ENCODE results near the gene DGKI. TPM values are rescaled to one million over a fixed set of nuclear protein-coding genes. Genes with fewer than 3 reads are reported as not detected.

DGKI gene
- total RNA-seq, 4 donors from 2014 or later: 0.64 to 1.2 (median 1.00) TPM; not detected in 1

GRCh38 chr7:137891016-137891655 lies 44.4 kb upstream of the DGKI start:
- no peak overlapping the region for H3K4me3 ChIP-seq
- 68 to 85% methylated on average over 2 to 4 of the region's 4 CpGs for WGBS, 2 donors (ENCODE audit: low coverage in 1 of 2)
- in situ Hi-C loops (cut with MboI; ENCODE audit: low pct_ligation_motif_present in 1 of 4, low pct_unique_long_range_greater_than_20kb in 1 of 4, low sequenced_read_pairs in 3 of 4) (loop anchor here in 2 of 4 donors (10.0 kb wide), 1 partner anchor 236 kb away; no protein-coding TSS in a partner anchor), intact Hi-C loops (cut with DNase I; ENCODE audit: low total_unique reads) (no loop called here)
- TF ChIP-seq, protein P1, sequence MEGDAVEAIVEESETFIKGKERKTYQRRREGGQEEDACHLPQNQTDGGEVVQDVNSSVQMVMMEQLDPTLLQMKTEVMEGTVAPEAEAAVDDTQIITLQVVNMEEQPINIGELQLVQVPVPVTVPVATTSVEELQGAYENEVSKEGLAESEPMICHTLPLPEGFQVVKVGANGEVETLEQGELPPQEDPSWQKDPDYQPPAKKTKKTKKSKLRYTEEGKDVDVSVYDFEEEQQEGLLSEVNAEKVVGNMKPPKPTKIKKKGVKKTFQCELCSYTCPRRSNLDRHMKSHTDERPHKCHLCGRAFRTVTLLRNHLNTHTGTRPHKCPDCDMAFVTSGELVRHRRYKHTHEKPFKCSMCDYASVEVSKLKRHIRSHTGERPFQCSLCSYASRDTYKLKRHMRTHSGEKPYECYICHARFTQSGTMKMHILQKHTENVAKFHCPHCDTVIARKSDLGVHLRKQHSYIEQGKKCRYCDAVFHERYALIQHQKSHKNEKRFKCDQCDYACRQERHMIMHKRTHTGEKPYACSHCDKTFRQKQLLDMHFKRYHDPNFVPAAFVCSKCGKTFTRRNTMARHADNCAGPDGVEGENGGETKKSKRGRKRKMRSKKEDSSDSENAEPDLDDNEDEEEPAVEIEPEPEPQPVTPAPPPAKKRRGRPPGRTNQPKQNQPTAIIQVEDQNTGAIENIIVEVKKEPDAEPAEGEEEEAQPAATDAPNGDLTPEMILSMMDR (IDR thresholded peaks at IDR 0.05): no peak
- TF ChIP-seq POLR2A (IDR thresholded peaks at IDR 0.05) (no peak), POLR2AphosphoS5 (IDR thresholded peaks at IDR 0.05) (no peak), EP300 (IDR thresholded peaks at IDR 0.05; ENCODE audit: low read depth) (no peak)
- peak overlapping the region in 1 of 4 donors; percentile 28 for H3K27ac ChIP-seq
- no peaks in the 10 kb centered on the region for H3K9me3 ChIP-seq
- H3K4me1 ChIP-seq: peaks cover 0 to 14% (median 12%) of the 10 kb centered on the region in 4 donors
- H3K36me3 ChIP-seq: peaks cover 0 to 8% (median 1%) of the 10 kb centered on the region in 4 donors
- no peak for DNase-seq
- H3K27me3 ChIP-seq: no peaks in the 10 kb centered on the region

DNA sequence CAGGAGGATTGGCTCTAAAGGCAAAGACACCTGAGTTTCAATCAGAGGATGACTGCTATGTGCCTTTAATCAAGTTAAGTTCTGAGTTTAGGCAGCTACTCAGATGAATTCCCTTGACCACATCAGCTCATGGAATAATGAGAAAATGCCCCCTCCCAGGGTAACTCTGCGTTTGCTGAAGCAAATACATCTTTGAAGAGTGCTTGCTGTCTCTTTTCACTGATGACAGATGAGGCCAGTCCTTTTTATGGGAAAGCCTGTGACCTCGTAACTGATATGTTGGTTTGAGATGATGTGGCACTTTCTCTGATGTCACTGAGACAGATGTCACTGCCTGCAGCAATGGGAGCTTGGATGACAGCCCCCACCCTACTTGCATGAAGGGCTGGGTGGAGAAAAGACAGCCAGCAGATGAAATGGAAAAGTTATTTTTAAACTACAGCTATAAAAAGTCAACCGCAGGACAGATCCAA lies 43.7 kb upstream of the DGKI start:
- no peak for TF ChIP-seq POLR2A (IDR thresholded peaks at IDR 0.05)
- no peak for TF ChIP-seq POLR2AphosphoS5 (IDR thresholded peaks at IDR 0.05)
- TF ChIP-seq EP300 (IDR thresholded peaks at IDR 0.05; ENCODE audit: low read depth): no peak
- TF ChIP-seq, protein P1 (IDR thresholded peaks at IDR 0.05): no peak
- intact Hi-C loops (cut with DNase I; ENCODE audit: low total_unique reads): no loop called here
- peaks cover 0 to 8% (median 0%) of the 10 kb centered on the region in 4 donors for H3K36me3 ChIP-seq
- H3K27ac ChIP-seq: no peak overlapping the region
- DNase-seq: no peak
- no peaks in the 10 kb centered on the region for H3K27me3 ChIP-seq
- 44 to 75% methylated on average over 3 of the region's 3 CpGs for WGBS, 2 donors (ENCODE audit: low coverage in 1 of 2)
- in situ Hi-C loops (cut with MboI; ENCODE audit: low pct_ligation_motif_present in 1 of 4, low pct_unique_long_range_greater_than_20kb in 1 of 4, low sequenced_read_pairs in 3 of 4): loop anchor here in 2 of 4 donors (10.0 kb wide), 1 partner anchor 236 kb away; no protein-coding TSS in a partner anchor
- peaks cover 0 to 14% (median 12%) of the 10 kb centered on the region in 4 donors for H3K4me1 ChIP-seq
- no peak overlapping the region for H3K4me3 ChIP-seq
- H3K9me3 ChIP-seq: no peaks in the 10 kb centered on the region

GRCh38 chr7:137888241-137888640 lies 41.5 kb upstream of the DGKI start:
- no peaks in the 10 kb centered on the region for H3K27me3 ChIP-seq
- H3K36me3 ChIP-seq: peaks cover 0 to 20% (median 6%) of the 10 kb centered on the region in 4 donors
- peaks cover 0 to 14% (median 12%) of the 10 kb centered on the region in 4 donors for H3K4me1 ChIP-seq

GRCh38 chr7:137886746-137887145 lies 40.0 kb upstream of the DGKI start:
- 71% methylated on average over 2 of the region's 2 CpGs; no CpG with 5 or more reads in 1 of the 2 donors for WGBS, 2 donors (ENCODE audit: low coverage in 1 of 2)
- Histone ChIP-seq H3K9me3 (no peaks in the 10 kb centered on the region), H3K36me3 (peaks cover 0 to 30% (median 10%) of the 10 kb centered on the region in 4 donors), H3K27me3 (no peaks in the 10 kb centered on the region), H3K27ac (peak overlapping the region in 1 of 4 donors; percentile 41), H3K4me1 (peaks cover 0 to 14% (median 12%) of the 10 kb centered on the region in 4 donors), H3K4me3 (no peak overlapping the region)
- in situ Hi-C loops (cut with MboI; ENCODE audit: low pct_ligation_motif_present in 1 of 4, low pct_unique_long_range_greater_than_20kb in 1 of 4, low sequenced_read_pairs in 3 of 4): no loop called here
- DNase-seq: no peak
- intact Hi-C loops (cut with DNase I; ENCODE audit: low total_unique reads): no loop called here
- TF ChIP-seq POLR2AphosphoS5 (IDR thresholded peaks at IDR 0.05): no peak

More at GRCh38 chr7:137888241-137888640, 41.5 kb upstream of the DGKI start:
- Histone ChIP-seq H3K4me3 (no peak overlapping the region), H3K27ac (no peak overlapping the region), H3K9me3 (no peaks in the 10 kb centered on the region)
- intact Hi-C loops (cut with DNase I; ENCODE audit: low total_unique reads) (no loop called here), in situ Hi-C loops (cut with MboI; ENCODE audit: low pct_ligation_motif_present in 1 of 4, low pct_unique_long_range_greater_than_20kb in 1 of 4, low sequenced_read_pairs in 3 of 4) (no loop called here)
- WGBS, 2 donors (ENCODE audit: low coverage in 1 of 2): 78% methylated on average over 2 of the region's 2 CpGs; no CpG with 5 or more reads in 1 of the 2 donors
- no peak for DNase-seq
- TF ChIP-seq EP300 (IDR thresholded peaks at IDR 0.05; ENCODE audit: low read depth) (no peak), POLR2A (IDR thresholded peaks at IDR 0.05) (no peak), POLR2AphosphoS5 (IDR thresholded peaks at IDR 0.05) (no peak)
- TF ChIP-seq, protein P1 (IDR thresholded peaks at IDR 0.05): no peak
